Ovary (tissue), 9 donors: Measurements from ENCODE around the gene SERHL2. TPM values are rescaled to one million over a fixed set of nuclear protein-coding genes. Genes with fewer than 3 reads are reported as not detected.

ENCODE experiments used
- DNase-seq, 5 donors: peaks; one replicate each; pipeline ENCODE4 v3.0.0-alpha.2; 2019 to 2020
- H3K27ac ChIP-seq, 2 donors: fragments of 200-600 bp; one replicate each; pipeline versions ENCODE4 v1.5.1 to v1.8.0; 2019 to 2022
- H3K27me3 ChIP-seq: fragments of 200-600 bp; one replicate; pipeline ENCODE4 v1.8.0; 2022
- H3K36me3 ChIP-seq: fragments of 200-600 bp; sonication (generic); one replicate; pipeline ENCODE4 v1.5.1; 2019
- H3K4me1 ChIP-seq: one replicate; pipeline ENCODE4 v1.8.1; 2013; ENCODE audit warnings: mild to moderate bottlenecking, moderate library complexity; ENCODE audit not compliant: insufficient read depth
- H3K4me3 ChIP-seq: fragments of 200-600 bp; sonication (generic); one replicate; pipeline ENCODE4 v1.5.1; 2017
- H3K9me3 ChIP-seq, 2 donors: fragments of 200-600 bp in 1 of 2; sonication (generic) in 1 of 2; one replicate each; pipeline versions ENCODE4 v1.5.1 to v1.8.1; 2013 to 2019; ENCODE audit warnings: mild to moderate bottlenecking in 1 of 2, moderate library complexity in 1 of 2
- EP300 ChIP-seq: sonication (generic); formaldehyde crosslinking; IDR thresholded peaks from one replicate; pipeline ENCODE4 v1.6.1; 2017; ENCODE audit warnings: antibody characterized with exemption
- POLR2A ChIP-seq: fragments of 450-650 bp; IDR thresholded peaks from one replicate; pipeline ENCODE4 v1.6.1; 2017; ENCODE audit warnings: antibody characterized with exemption, mild to moderate bottlenecking, moderate library complexity
- WGBS, 3 donors: extraction: QIAGEN DNeasy Blood & Tissue Kit in 1 of 3; methylation state at CpG; one replicate each; pipeline versions ENCODE4 v1.1.5 to v1.1.7; 2013 to 2017; 5-methylcytosine and 5-hydroxymethylcytosine counted together
- intact Hi-C, 4 donors: fragments of 100-400 bp; cut with DNase I; formaldehyde crosslinking; loops; one replicate each; pipeline versions ENCODE4 v1.11.0 to v1.15.1; 2022 to 2023
- polyA plus RNA-seq, 2 donors: library from polyadenylated mRNA; stranded (reverse); fragments of 200-250 nt in 1 of 2; fragments of 350-450 nt in 1 of 2; fragmentation: Illumina TruSeq in 1 of 2; extraction: RNeasy Lipid Tissue Mini Kit (QIAGEN cat#74804) in 1 of 2; gene quantifications; one replicate each; pipeline ENCODE4 v1.2.3, GENCODE V29; 2013 to 2014
- small RNA-seq: library from RNA; depleted of rRNA; stranded (forward); fragments of <200 nt; gene quantifications from one replicate; pipeline ENCODE3, GENCODE V24; 2016
- total RNA-seq, 7 donors: library from RNA; depleted of rRNA in 2 of 7; stranded (reverse); fragments of >200 nt in 2 of 7; fragmentation: NEBNext Ultra II Directional in 3 of 7; extraction: Animal tissue kit (Norgen Biotek cat#: 25700) in 3 of 7; gene quantifications; one replicate each; pipeline versions ENCODE4 v1.1.0 to v1.2.4, GENCODE V29; 2016 to 2023
- TF ChIP-seq, protein P1 (sequence below), 3 donors: fragments of 450-650 bp in 2 of 3; fragments of 200-600 bp in 1 of 3; IDR thresholded peaks; one replicate each; pipeline versions ENCODE4 v1.5.1 to v1.8.0; 2016 to 2022; ENCODE audit warnings: antibody characterized with exemption in 3 of 3, mild to moderate bottlenecking in 1 of 3
- donor health status: DM: no; HTN: no; CAD: no; lungs with moderate emphysema.
- donor health status: DM: no; HTN: no; CAD: no.
- donor health status: Bipolar disorder and iron deficiency.
- donor health status: DM: yes; HTN: yes; CAD: no.
- donor health status: DM: no; HTN: no; CAD: no.
- donor health status: DM: yes; HTN: yes; CAD: no.

SERHL2 gene
- total and polyA plus RNA-seq, 9 donors, result 8.1 to 27.8 (median 14.9) TPM

DNA sequence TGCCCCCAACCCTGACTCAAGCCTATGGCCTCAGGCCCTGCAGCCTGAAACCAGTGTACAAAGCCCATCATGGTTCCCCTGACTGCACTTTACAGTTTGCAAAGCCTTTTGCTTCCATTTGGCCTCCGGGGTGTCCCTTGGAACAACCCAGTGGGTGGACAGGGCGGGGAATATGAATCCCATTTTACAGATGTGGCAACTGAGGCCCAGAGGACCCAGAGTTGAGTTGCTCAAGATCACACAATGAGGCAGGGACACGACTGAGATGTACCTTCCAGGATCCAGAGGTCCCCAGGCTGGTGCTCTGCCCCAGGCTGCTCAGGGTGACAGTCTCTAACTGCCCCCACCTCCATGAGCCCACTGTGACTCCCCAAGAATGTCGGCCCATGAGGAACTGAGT is 66.3 kb downstream of the SERHL2 start:
- intact Hi-C loops, result no loop called here

GRCh38 chr22:42621505-42622002 is 67.8 kb downstream of the SERHL2 start:
- 50 to 55% (median 54%) methylated on average over 11 of the region's 11 CpGs for WGBS, 3 donors

More for the DNA sequence above, 66.3 kb downstream of the SERHL2 start:
- Histone ChIP-seq H3K27me3 (no peaks in the 10 kb centered on the region), H3K36me3 (no peaks in the 10 kb centered on the region), H3K9me3 (no peaks in the 10 kb centered on the region), H3K27ac (no peak overlapping the region), H3K4me3 (no peak overlapping the region), H3K4me1 (peaks cover 2% of the 10 kb centered on the region)
- WGBS, 3 donors, result 79 to 94% (median 89%) methylated on average over 4 of the region's 4 CpGs
- no peak for DNase-seq
- TF ChIP-seq, protein P1, sequence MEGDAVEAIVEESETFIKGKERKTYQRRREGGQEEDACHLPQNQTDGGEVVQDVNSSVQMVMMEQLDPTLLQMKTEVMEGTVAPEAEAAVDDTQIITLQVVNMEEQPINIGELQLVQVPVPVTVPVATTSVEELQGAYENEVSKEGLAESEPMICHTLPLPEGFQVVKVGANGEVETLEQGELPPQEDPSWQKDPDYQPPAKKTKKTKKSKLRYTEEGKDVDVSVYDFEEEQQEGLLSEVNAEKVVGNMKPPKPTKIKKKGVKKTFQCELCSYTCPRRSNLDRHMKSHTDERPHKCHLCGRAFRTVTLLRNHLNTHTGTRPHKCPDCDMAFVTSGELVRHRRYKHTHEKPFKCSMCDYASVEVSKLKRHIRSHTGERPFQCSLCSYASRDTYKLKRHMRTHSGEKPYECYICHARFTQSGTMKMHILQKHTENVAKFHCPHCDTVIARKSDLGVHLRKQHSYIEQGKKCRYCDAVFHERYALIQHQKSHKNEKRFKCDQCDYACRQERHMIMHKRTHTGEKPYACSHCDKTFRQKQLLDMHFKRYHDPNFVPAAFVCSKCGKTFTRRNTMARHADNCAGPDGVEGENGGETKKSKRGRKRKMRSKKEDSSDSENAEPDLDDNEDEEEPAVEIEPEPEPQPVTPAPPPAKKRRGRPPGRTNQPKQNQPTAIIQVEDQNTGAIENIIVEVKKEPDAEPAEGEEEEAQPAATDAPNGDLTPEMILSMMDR (IDR thresholded peaks at IDR 0.05), result no peak
- TF ChIP-seq POLR2A (no peak), EP300 (no peak)

GRCh38 chr22:42622061-42622710 is 68.4 kb downstream of the SERHL2 start:
- Histone ChIP-seq H3K4me1 (no peaks in the 10 kb centered on the region), H3K4me3 (no peak overlapping the region), H3K9me3 (no peaks in the 10 kb centered on the region), H3K27me3 (no peaks in the 10 kb centered on the region), H3K27ac (no peak overlapping the region), H3K36me3 (no peaks in the 10 kb centered on the region)
- TF ChIP-seq, protein P1 (IDR thresholded peaks at IDR 0.05), result no peak
- TF ChIP-seq EP300, result no peak
- TF ChIP-seq POLR2A, result no peak
- 71 to 77% (median 76%) methylated on average over 20 of the region's 20 CpGs for WGBS, 3 donors
- intact Hi-C loops, result no loop called here
- DNase-seq, result peak in 1 of 5 donors; percentile 50

More at GRCh38 chr22:42621505-42622002, 67.8 kb downstream of the SERHL2 start:
- peak; percentile 62 to 81 (median 73) for DNase-seq
- no peaks in the 10 kb centered on the region for H3K27me3 ChIP-seq
- no peaks in the 10 kb centered on the region for H3K4me1 ChIP-seq
- TF ChIP-seq, protein P1 (IDR thresholded peaks at IDR 0.05), result peak; percentile 58 to 75 (median 65)
- TF ChIP-seq EP300, result no peak
- intact Hi-C loops, result no loop called here
- H3K27ac ChIP-seq, result no peak overlapping the region
- H3K4me3 ChIP-seq, result no peak overlapping the region
- H3K9me3 ChIP-seq, result no peaks in the 10 kb centered on the region
- no peaks in the 10 kb centered on the region for H3K36me3 ChIP-seq

DNA sequence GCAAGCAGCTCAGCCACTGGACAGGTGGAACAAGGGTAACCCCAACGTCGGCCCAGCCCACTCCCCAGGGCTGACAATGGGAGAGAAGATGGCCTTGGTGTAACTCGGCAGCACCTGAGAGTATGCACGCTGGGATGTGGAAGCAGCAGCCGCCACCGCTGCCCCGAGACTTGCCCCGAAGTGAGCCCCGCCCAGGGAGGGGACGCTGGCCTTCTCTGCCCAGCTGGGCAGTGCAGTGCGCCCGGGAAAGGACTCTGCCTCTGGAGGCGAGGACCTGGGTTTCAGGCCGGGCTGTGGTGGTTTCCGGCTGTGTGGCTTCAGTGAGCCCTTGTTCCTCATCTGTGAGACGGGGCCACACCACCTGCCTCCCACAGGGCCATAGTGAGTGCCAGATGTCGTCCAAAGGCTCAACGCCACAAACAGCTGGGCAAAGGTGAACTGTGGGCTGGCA is 69.6 kb downstream of the SERHL2 start:
- H3K4me1 ChIP-seq, result no peaks in the 10 kb centered on the region
- TF ChIP-seq EP300 (no peak), POLR2A (no peak)
- TF ChIP-seq, protein P1 (IDR thresholded peaks at IDR 0.05), result no peak
- no peak overlapping the region for H3K4me3 ChIP-seq
- no peak overlapping the region for H3K27ac ChIP-seq
- H3K27me3 ChIP-seq, result no peaks in the 10 kb centered on the region
- H3K36me3 ChIP-seq, result no peaks in the 10 kb centered on the region
- intact Hi-C loops, result no loop called here
- no peaks in the 10 kb centered on the region for H3K9me3 ChIP-seq
- DNase-seq, result no peak
- 79 to 83% (median 81%) methylated on average over 18 of the region's 18 CpGs for WGBS, 3 donors

Small RNA genes within 50 kb of the gene (small RNA-seq; reads per million reads assigned to genes)
- gene RN7SKP80 (not detected), gene RNU6-513P (not detected)

Other genes starting within 250 kb of the SERHL2 start
- gene NFAM1, start 121.6 kb upstream of the SERHL2 start, total RNA-seq, result 1 to 10 TPM in 3 of 7 donors, under 1 TPM in 4; 0.36 to 3.5 (median 0.91) TPM
- gene NFAM1, start 121.6 kb upstream of the SERHL2 start, polyA plus RNA-seq, result 1 to 10 TPM in 1 of 2 donors, under 1 TPM in 1; 0.42 to 1.5 TPM
- gene RRP7A, start 34.2 kb upstream of the SERHL2 start, total RNA-seq, result 10 to 100 TPM; 20.1 to 43.9 (median 39.4) TPM
- gene RRP7A, start 34.2 kb upstream of the SERHL2 start, polyA plus RNA-seq, result 1 to 10 TPM; 9.3 to 9.6 TPM
- gene POLDIP3, start 60.9 kb downstream of the SERHL2 start, total RNA-seq, result 100 to 1,000 TPM in 5 of 7 donors, 10 to 100 TPM in 2; 44.0 to 133 (median 103) TPM
- gene POLDIP3, start 60.9 kb downstream of the SERHL2 start, polyA plus RNA-seq, result 100 to 1,000 TPM in 1 of 2 donors, 10 to 100 TPM in 1; 69.1 to 125 TPM
- under 1 TPM in 5 of 7 donors, not detected in 2; 0.30 to 0.91 (median 0.54) TPM for gene ATP5MGL, start 86.6 kb downstream of the SERHL2 start, total RNA-seq
- not detected for gene ATP5MGL, start 86.6 kb downstream of the SERHL2 start, polyA plus RNA-seq
- 100 to 1,000 TPM in 5 of 7 donors, 10 to 100 TPM in 2; 56.9 to 279 (median 228) TPM for gene CYB5R3, start 95.4 kb downstream of the SERHL2 start, total RNA-seq
- 100 to 1,000 TPM; 224 to 231 TPM for gene CYB5R3, start 95.4 kb downstream of the SERHL2 start, polyA plus RNA-seq
- gene A4GALT, start 166.9 kb downstream of the SERHL2 start, total RNA-seq, result 10 to 100 TPM in 4 of 7 donors, 1 to 10 TPM in 3; 3.3 to 19.6 (median 11.7) TPM
- 10 to 100 TPM in 1 of 2 donors, 1 to 10 TPM in 1; 2.0 to 12.1 TPM for gene A4GALT, start 166.9 kb downstream of the SERHL2 start, polyA plus RNA-seq